ENCODE results near the gene USP53. TPM values are rescaled to one million over a fixed set of nuclear protein-coding genes. Genes with fewer than 3 reads are reported as not detected.
"Not testable (repeated sequence)": the region's sequence is repeated elsewhere in the genome, so short reads cannot be mapped to it uniquely, and the experiment has no call there.

The USP53 gene
- 10 to 100 TPM in 4 of 10 donors, 1 to 10 TPM in 6; 7.5 to 13.9 (median 9.9) TPM for polyA plus RNA-seq (ENCODE audit: insufficient read length in 10 of 10)
- long read RNA-seq, donor 1: 0 reads
- long read RNA-seq, donor 2: 0 reads
- long read RNA-seq, donor 3: 0 reads
- long read RNA-seq, donor 4, full-length matches to known transcripts: 1 of 1 reads
- long read RNA-seq, donor 4, partial matches to known transcripts: 0 of 1 reads
- long read RNA-seq, donor 4, other reads (novel, unspliced or antisense): 0 of 1 reads
- long read RNA-seq, donor 5: 0 reads
- long read RNA-seq, donor 6: 0 reads
- long read RNA-seq, donor 7, partial matches to known transcripts: 0 of 1 reads
- long read RNA-seq, donor 7, other reads (novel, unspliced or antisense): 0 of 1 reads
- long read RNA-seq, donor 8: 0 reads
- long read RNA-seq, donor 9: 0 reads

DNA sequence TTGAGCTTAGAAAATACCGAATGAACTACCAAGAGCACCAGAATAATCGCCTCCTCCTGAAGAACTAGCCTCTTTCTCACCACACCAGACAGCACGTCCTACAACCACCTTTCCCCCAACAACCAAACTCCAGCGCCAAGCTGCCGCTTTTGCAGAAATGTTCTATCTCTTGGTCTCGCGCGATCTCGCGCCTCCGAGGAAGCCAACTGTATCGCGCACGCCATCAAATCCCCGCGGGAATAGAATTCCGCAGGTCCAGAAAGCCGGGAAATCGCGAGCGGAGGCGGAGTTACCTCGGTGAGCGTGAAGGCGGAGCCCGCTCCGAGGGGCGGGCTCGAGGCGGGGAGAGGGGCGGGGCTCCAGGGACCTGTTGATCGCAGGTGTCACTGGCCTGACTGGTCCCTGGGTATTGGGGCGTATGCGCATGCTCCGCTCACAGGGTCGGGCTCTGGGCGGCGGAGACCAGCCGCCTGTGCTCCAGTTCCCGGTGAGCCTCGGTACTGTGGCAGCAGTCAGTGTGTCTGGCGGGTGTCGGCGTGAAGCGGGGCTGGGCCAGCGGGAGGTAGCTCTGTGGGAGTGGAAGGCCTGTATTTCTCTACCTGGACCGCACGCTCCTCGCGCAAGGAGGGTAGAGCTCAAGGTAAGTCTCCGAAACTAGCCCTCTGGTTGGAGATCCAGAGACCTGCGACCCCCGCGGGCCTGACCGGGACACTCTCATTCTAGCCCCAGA, at the start of gene USP53:
TSS of gene USP53 (plus strand) at position 480 of the 730 bp plus-strand sequence. CDS start 27,047 bp downstream, outside the sequence.
- DNase-seq: peak; percentile 92 to 96 (median 94)

GRCh38 chr4:119165767-119166166, 46.7 kb upstream of the USP53 start:
- no peak for DNase-seq

GRCh38 chr4:119170195-119170594, 42.3 kb upstream of the USP53 start:
- DNase-seq: no peak

GRCh38 chr4:119172223-119172622, 40.3 kb upstream of the USP53 start:
- DNase-seq: no peak

DNA sequence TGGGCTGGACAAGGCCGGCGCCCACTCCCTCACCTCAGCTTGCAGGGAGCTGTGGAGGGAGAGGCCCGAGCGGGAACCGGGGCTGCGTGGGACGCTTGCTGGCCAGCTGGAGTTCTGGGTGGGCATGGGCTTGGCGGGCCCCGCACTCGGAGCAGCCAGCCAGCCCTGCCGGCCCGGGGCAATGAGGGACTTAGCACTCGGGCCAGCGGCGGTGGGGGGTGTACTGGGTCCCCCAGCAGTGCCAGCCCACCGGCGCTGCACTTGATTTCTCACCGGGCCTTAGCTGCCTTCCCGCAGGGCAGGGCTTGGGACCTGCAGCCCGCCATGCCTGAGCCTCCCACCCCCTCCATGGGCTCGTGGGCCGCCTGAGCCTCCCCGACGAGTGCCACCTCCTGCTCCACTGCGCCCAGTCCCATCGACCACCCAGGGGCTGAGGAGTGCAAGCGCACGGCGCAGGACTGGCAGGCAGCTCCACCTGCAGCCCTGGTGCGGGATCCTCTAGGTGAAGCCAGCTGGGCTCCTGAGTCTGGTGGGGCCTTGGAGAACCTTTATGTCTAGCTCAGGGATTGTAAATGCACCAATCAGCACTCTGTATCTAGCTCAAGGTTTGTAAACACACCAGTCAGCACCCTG, 38.7 kb upstream of the USP53 start:
- DNase-seq: not testable (repeated sequence)

- DNase-seq: no peak
These were observed 33.5 kb upstream of the USP53 start for GRCh38 chr4:119179011-119179410.

GRCh38 chr4:119184128-119184527, 28.4 kb upstream of the USP53 start:
- DNase-seq: no peak

DNA sequence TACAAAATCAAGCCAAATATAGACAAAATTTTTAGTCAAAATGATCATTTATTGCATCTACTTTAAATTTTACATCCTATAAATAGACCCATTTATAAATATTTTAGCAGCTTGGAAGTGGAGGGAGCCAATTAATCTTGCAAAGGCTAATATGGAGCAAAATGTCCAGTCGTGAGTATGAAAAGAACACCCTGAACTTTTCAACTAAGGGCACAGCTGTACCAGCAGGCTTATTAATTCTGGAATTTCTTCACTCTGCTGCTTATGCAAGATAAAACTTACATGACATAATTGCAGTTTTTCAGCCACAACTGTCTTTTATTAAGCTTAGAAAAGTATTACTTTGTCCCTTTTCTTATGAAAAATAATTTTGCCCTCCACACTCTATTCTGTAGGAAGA, 22.9 kb upstream of the USP53 start:
- DNase-seq: no peak

DNA sequence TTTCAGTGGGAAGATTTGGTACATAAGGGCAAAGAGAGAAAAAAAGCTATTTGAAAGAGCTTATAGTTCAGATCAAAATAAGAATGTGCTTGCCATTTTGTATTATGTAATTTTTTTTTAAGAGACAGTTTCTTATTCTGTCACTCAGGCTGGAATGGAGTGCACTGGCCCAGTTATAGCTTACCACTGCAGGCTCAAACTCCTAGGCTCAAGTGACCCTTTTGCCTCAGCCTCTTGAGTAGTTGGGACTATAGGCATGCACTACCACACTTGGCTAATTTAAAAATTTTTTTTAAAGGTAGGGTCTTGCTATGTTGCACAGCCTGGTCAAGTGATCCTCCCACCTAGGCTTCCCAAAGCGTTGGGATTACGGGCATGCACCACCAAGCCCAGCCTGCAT, 22.2 kb upstream of the USP53 start:
- DNase-seq: no peak

DNA sequence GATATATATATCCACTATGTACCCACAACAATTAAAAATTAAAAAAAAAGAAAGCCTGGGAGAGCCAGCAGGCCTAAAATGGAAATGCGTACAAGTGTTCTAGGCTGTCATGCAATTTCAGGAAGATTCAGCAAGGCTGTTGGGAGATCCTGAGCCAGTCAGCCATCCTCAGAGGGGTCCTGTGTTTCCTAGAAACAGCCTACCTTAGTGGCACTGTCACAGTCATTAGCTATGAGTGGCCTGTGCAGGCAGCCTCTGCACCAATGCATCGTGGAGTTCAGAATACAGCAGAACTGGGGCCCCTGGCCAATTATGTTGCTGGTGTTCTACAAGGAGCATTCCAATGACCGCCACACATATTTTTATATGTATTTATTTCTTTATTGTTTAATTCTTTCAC, 21.0 kb upstream of the USP53 start:
- no peak for DNase-seq

DNA sequence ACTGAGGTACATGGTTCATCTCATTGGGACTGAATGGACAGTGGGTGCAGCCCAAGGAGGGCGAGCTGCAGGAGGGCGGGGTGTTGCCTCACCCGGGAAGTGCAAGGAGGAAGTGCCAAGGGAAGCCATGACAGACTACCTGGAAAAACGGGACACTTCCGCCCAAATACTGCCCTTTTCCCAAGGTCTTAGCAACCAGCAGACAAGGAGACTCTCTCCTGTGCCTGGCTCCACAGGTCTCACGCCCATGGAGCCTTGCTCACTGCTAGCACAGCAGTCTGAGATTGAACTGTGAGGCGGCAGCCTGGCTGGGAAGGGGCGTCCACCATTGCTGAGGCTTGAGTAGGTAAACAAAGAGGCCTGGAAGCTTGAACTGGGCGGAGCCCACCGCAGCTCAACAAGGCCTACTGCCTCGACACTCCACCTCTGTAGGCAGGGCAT, 14.7 kb upstream of the USP53 start:
- DNase-seq: no peak

- DNase-seq: no peak
These were observed 7.6 kb upstream of the USP53 start for GRCh38 chr4:119204916-119205315.

GRCh38 chr4:119205690-119206089, 6.8 kb upstream of the USP53 start:
- DNase-seq: no peak

DNA sequence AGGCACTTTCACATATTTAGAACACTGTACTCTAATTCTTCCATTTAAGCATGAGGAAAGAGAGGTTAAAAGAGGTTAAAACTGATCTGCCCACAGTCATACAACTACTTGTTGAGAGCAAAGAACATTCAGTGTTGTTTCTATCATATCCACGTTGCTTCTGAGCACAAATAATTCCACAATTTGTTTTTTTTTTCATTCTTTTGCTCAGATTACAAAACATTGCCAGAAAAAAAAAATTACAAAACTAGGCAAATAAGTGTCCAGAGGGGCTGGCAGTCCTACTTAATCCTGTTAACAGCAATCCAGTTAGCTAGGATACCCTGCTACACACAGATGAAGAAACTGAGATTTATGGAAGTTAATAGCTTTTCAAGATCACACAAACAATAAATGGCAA, 6.3 kb upstream of the USP53 start:
- no peak for DNase-seq

DNA sequence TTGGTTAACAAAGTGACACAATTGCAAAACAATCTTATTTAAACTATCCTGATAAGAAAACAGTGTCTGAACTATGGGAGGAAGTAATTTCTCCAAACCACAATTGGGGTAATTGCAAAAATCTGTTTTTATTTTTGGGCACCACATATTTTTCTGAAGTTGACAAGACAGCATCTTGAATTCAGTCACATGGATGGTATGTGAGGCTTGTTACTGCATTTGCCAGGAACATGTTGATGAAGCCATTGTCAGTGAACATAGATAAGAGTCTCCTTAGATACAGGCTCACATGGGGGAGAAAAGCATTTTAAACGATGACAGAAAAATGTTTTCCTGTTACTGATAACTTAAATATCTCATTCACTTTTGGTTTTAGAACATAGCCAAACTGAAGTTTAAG, 5.5 kb upstream of the USP53 start:
- peak in 1 of 3 donors; percentile 47 for DNase-seq

DNA sequence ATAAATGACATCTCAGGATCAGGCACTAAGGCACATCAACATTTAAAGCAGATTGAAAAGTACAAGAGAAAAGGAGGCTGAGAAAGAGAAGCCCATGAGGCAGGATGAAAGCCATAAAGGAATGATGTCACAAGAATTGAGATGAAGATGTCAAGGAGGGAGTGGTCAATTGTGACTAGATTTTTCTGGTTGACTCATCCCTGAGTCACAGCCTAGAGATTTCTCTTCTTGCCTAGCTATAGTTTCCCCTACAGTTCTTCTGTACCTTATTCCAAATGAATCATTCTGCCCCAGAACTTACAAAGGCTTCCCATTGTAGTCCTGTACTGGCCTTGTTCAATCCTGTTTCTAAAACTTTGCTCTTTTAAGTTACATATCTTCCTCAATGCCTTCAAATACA, 3.4 kb upstream of the USP53 start:
- DNase-seq: peak in 1 of 3 donors; percentile 86

DNA sequence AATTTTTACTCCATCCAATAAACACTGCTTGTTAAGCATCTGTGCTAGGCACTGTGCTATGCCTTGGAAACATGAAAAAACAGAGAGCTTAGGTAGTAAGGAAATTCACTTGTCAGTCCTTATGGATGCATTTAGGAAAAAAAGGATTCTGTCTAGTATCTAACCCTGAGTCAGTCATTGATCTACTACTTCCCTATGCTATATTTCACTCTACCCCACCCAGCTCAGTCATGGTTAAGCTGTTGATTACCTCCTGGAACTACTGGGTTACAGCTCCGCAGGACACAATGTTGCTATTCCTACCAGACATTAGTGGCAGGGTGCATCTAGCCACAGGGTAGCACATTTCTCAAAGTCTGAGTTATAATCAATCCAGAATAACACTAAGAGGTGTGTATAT, 2.9 kb upstream of the USP53 start:
- no peak for DNase-seq

DNA sequence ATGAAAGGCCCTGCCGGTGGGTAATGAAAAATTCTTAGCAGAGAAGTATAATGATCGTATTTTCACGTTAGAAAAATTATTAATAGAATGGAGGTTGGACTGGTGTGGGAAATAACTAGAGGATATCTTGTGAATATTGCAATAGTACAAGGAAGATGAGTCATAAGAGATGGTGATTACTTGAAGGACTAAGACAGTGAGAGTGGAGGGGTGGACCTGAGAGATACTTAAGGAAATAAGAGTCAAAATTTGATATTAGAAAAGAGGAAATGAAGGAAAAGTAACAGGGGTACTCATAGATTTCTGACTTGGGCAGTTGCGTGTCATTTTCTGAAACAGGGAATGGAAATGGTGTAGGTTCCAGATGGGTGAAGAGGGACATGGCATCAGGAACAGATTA, 1.7 kb upstream of the USP53 start:
- no peak for DNase-seq

DNA sequence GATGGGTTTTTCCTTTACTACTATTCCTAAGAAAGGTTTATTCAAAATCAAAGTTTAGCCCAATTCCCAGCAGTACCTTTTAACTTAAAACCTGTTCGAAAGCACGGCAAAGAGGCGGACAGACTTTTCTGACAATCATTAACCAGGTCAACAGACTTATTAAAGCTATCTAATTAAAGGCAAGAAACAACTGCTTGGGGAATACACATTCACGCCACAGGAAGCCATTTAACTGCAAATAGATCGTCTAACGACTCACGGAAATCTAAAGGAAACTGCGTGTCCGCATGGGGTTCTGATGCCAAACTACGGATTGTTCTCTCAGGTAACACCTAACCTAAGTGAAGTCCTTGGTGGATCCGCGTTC, 663 bp upstream of the USP53 start:
- DNase-seq: no peak

DNA sequence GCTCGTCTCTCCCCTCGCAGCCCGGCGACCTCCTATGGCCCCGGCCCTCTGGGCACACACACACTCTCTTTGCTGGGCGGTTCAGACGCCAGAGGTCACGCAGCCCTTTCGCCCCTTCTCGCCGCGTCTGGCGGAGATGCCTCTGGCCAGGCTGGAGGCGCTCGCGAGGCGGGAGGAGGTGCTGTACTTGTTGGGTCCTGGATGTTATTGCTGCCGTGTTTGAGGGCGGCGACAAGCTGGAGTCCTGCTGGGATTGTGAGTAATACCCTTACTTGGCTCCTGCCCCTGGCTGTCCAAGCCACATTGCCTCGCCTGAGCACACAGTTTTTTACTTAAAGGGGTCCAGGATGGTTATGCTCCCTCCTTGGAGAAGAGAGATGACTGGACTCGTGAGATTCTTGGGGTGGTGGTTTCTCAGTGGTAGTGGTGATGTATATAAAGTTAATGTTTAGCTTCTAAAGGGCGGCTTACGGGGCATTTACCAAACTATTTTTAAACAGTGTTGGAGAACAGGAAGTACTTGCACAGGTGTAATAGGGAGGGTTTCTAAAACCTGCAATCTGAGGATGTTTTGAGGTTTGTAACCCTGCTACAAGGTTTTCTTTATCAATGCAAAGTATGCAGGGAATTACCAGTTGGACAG, 572 bp downstream of the USP53 start:
- DNase-seq: peak; percentile 70 to 84 (median 82)

- no peak for DNase-seq
These were observed 5.6 kb downstream of the USP53 start for GRCh38 chr4:119218093-119218492.

DNA sequence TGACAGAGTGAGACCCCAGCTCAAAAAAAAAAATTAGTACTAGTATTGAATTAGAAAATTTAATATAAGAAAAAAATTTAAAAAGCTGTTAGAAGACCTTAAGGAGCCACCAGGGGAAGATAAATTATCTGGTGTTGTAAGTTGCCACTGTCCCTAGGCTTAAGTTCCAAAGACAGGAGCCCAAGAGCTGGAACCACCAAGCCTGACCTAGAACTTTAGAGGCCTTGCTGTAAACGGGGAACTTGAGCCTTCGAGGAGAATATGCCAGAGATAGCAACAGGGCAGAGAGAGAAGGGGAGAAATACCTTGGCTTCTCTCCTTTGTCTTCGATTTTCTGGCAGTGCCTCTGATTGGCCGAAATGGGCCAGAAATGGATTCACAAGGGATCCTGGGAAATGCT, 8.9 kb downstream of the USP53 start:
- no peak for DNase-seq
